ENCODE measurements around the gene NEK10. TPM values are rescaled to one million over a fixed set of nuclear protein-coding genes. Genes with fewer than 3 reads are reported as not detected.

Gene NEK10
- total and polyA plus RNA-seq, 9 of the 15 experiments (the other 6 are each of a cell fraction or from before 2014, with no cell fraction given): 0.07 TPM; not detected in 8

DNA sequence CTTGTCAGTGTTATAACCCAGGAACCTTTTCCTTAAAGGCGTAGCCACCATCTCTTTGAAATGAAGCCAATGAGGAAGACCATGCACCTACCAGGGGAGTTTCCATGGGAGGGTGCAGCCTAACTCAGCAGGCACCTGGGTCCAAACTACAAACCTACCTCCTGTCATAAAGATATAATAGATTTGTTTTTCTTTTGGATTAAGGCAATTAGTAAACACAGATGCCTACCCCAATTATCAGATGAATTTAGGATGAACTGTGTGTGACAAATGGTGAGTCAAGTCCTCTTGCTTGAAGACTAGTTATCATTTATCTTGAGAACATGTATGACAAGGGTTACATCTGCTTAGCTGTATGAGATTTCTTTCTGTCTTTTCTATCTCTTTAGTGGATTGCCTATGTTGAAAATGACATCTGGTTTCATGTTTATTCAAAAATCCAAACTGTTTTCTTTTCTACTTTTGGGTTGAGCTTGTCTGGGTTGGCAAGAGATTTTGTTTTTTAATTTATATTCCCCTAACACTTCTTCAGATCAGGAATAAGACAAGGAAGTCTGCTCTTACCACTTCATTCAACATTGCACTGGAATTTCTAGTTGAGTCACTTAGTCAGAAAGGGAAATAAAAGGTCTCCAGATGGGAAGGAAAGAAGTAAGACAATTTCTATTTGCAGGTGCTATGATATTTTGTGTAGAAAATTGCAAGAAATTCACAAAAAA lies 149.9 kb downstream of the NEK10 start (continued):
- TF ChIP-seq JUND (IDR thresholded peaks at IDR 0.05; ENCODE audit: borderline replicate concordance, low read depth, low read length) (no peak), JUND (tag; IDR thresholded peaks at IDR 0.05; ENCODE audit: borderline replicate concordance, low read depth, low read length) (no peak), U2AF2 (optimal IDR thresholded peaks at IDR 0.05; ENCODE audit: low read depth, low read length) (no peak)

DNA sequence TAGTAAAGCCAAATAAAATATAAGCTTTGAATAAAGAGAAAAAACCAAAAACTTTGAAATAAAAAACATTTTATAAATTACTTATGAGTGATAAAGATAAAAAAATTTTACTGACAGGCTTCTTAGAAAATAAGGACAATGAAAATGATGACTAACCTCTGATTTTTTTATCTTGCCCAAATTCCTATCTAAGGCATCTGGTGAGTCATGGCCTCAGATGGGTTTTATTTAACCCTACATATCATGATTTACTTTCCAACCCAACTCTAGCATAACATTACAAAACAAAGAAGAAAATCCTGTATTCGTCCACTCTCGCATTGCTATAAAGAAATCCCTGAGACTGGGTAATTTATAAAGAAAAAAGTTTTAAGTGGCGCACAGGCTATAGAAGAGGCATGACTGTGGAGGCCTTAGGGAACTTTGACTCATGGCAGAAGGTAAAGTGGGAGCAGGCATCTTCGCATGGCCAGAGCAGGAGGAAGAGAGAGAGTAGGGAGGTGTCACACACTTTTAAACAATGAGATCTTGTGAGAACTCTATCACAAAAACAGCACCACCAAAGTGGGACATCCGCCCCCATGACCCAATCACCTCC lies 152.1 kb downstream of the NEK10 start:
- POLR2A ChIA-PET: no interaction called here
- FAIRE-seq: no peak
- BruUV-seq (replicated peaks): no TSS peak
- TF ChIP-seq PHF21A (IDR thresholded peaks at IDR 0.05; ENCODE audit: borderline replicate concordance, low read depth) (no peak), POU5F1 (IDR thresholded peaks at IDR 0.05; ENCODE audit: borderline replicate concordance, low read depth, low read length, partially characterized antibody) (no peak), FOXK2 (conservative IDR thresholded peaks at IDR 0.05 in 1 of 2, IDR thresholded peaks at IDR 0.05 in 1 of 2; ENCODE audit: low read depth in 2 of 2) (no peak), FOXJ2 (tag; IDR thresholded peaks at IDR 0.05) (no peak), SMARCB1 (IDR thresholded peaks at IDR 0.05; ENCODE audit: insufficient read length, low read depth) (no peak)
- TF ChIP-seq, protein P1, sequence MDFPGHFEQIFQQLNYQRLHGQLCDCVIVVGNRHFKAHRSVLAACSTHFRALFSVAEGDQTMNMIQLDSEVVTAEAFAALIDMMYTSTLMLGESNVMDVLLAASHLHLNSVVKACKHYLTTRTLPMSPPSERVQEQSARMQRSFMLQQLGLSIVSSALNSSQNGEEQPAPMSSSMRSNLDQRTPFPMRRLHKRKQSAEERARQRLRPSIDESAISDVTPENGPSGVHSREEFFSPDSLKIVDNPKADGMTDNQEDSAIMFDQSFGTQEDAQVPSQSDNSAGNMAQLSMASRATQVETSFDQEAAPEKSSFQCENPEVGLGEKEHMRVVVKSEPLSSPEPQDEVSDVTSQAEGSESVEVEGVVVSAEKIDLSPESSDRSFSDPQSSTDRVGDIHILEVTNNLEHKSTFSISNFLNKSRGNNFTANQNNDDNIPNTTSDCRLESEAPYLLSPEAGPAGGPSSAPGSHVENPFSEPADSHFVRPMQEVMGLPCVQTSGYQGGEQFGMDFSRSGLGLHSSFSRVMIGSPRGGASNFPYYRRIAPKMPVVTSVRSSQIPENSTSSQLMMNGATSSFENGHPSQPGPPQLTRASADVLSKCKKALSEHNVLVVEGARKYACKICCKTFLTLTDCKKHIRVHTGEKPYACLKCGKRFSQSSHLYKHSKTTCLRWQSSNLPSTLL (IDR thresholded peaks at IDR 0.05): no peak
- TF ChIP-seq, protein P2, sequence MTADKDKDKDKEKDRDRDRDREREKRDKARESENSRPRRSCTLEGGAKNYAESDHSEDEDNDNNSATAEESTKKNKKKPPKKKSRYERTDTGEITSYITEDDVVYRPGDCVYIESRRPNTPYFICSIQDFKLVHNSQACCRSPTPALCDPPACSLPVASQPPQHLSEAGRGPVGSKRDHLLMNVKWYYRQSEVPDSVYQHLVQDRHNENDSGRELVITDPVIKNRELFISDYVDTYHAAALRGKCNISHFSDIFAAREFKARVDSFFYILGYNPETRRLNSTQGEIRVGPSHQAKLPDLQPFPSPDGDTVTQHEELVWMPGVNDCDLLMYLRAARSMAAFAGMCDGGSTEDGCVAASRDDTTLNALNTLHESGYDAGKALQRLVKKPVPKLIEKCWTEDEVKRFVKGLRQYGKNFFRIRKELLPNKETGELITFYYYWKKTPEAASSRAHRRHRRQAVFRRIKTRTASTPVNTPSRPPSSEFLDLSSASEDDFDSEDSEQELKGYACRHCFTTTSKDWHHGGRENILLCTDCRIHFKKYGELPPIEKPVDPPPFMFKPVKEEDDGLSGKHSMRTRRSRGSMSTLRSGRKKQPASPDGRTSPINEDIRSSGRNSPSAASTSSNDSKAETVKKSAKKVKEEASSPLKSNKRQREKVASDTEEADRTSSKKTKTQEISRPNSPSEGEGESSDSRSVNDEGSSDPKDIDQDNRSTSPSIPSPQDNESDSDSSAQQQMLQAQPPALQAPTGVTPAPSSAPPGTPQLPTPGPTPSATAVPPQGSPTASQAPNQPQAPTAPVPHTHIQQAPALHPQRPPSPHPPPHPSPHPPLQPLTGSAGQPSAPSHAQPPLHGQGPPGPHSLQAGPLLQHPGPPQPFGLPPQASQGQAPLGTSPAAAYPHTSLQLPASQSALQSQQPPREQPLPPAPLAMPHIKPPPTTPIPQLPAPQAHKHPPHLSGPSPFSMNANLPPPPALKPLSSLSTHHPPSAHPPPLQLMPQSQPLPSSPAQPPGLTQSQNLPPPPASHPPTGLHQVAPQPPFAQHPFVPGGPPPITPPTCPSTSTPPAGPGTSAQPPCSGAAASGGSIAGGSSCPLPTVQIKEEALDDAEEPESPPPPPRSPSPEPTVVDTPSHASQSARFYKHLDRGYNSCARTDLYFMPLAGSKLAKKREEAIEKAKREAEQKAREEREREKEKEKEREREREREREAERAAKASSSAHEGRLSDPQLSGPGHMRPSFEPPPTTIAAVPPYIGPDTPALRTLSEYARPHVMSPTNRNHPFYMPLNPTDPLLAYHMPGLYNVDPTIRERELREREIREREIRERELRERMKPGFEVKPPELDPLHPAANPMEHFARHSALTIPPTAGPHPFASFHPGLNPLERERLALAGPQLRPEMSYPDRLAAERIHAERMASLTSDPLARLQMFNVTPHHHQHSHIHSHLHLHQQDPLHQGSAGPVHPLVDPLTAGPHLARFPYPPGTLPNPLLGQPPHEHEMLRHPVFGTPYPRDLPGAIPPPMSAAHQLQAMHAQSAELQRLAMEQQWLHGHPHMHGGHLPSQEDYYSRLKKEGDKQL (CRISPR knock-in tag; IDR thresholded peaks at IDR 0.05; ENCODE audit: borderline replicate concordance): no peak
- TF ChIP-seq, protein P3, sequence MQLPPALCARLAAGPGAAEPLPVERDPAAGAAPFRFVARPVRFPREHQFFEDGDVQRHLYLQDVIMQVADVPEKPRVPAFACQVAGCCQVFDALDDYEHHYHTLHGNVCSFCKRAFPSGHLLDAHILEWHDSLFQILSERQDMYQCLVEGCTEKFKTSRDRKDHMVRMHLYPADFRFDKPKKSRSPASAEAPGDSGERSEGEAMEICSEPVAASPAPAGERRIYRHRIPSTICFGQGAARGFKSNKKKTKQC (CRISPR knock-in tag; IDR thresholded peaks at IDR 0.05): no peak

More for the DNA sequence above, 152.1 kb downstream of the NEK10 start:
- no peak overlapping the region for H3K4me3 ChIP-seq
- intact Hi-C loops (cut with micrococcal nuclease) (no loop called here), in situ Hi-C loops (cut with MboI) (no loop called here)
- no peaks in the 10 kb centered on the region for H3K9me1 ChIP-seq (ENCODE audit: control insufficient read depth, insufficient read depth, low read length)
- no peak overlapping the region for H2AFZ ChIP-seq (ENCODE audit: low read depth, low read length)
- WGBS (ENCODE audit: insufficient coverage, low coverage, missing lambda C conversion rate): 3% methylated on average over 5 of the region's 5 CpGs
- no peak overlapping the region for H3K4me2 ChIP-seq (ENCODE audit: insufficient read depth, low read length)
- H3K27me3 ChIP-seq (ENCODE audit: control insufficient read depth in 2 of 2, insufficient read depth in 2 of 2, low read length in 2 of 2): no peaks in the 10 kb centered on the region
- no peaks in the 10 kb centered on the region for H3K9me3 ChIP-seq (replicated peaks; ENCODE audit: control insufficient read depth, insufficient read depth, low read depth, low read length)
- CTCF ChIA-PET (ENCODE audit: low intra/inter-chr PET ratio): no interaction called here
- no peak overlapping the region for H3K27ac ChIP-seq (ENCODE audit: extremely low read depth, low read depth, low read length)
- no peaks in the 10 kb centered on the region for H3K4me1 ChIP-seq (replicated peaks in 1 of 2; ENCODE audit: control insufficient read depth in 2 of 2, insufficient read depth in 2 of 2, low read length in 2 of 2)
- DNase-seq (ENCODE audit: extremely low read depth in 1 of 4, low spot score in 3 of 4) (no peak), ATAC-seq (no peak)
- no peak overlapping the region for H3K9ac ChIP-seq (ENCODE audit: insufficient read depth in 1 of 2, low read depth in 2 of 2, low read length in 2 of 2)
- H3K36me3 ChIP-seq (ENCODE audit: control insufficient read depth, insufficient read depth, low read length): no peaks in the 10 kb centered on the region
- no peaks in the 10 kb centered on the region for H4K20me1 ChIP-seq (replicated peaks; ENCODE audit: control insufficient read depth, insufficient read depth, low read length)
- H3K79me2 ChIP-seq (ENCODE audit: control insufficient read depth, insufficient read depth, low read length): no peaks in the 10 kb centered on the region
